B cell (primary cell): Measurements from ENCODE around the gene ARRB2. TPM values are rescaled to one million over a fixed set of nuclear protein-coding genes. Genes with fewer than 3 reads are reported as not detected.

Experiments used
- ATAC-seq: fragments of 200-7000 bp; cut with Tn5 transposase; one replicate; pipeline ENCODE4 v1.10.0; 2021; ENCODE audit warnings: low read depth, mild to moderate bottlenecking, moderate number of reproducible peaks, moderate library complexity
- CTCF ChIA-PET: fragments of 350-600 bp; sonication (Branson Sonifier 250); formaldehyde crosslinking; loops from one replicate; lab custom pipeline; 2021; ENCODE audit warnings: antibody characterized with exemption, inconsistent platforms; lab: Charles Lee
- POLR2A ChIA-PET: fragments of 350-600 bp; sonication (Branson Sonifier 250); formaldehyde crosslinking; loops from one replicate; lab custom pipeline; 2021; ENCODE audit warnings: antibody characterized with exemption; lab: Charles Lee
- DNase-seq: peaks from one replicate; pipeline ENCODE4 v3.0.0; 2013
- H2AFZ ChIP-seq: 2 replicates; pipeline ENCODE4 v1.6.1; 2012; ENCODE audit warnings: mild to moderate bottlenecking, low read depth, low read length; ENCODE audit not compliant: insufficient read depth, poor library complexity, severe bottlenecking
- H3K27ac ChIP-seq, 2 donors: 1 replicate in 1 of 2; 2 replicates in 1 of 2; pipeline ENCODE4 v1.5.1; 2012 to 2013; ENCODE audit warnings: low read length in 2 of 2, mild to moderate bottlenecking in 2 of 2, moderate library complexity in 1 of 2
- H3K27me3 ChIP-seq, 4 experiments: fragments of 200-600 bp in 1 of 4; sonication (generic) in 1 of 4; replicated peaks in 1 of 4; 1 replicate in 2 of 4; 2 replicates in 2 of 4; pipeline versions ENCODE4 v1.6.1 to v1.7.0; 2013 to 2016; ENCODE audit warnings: low read length in 3 of 4, mild to moderate bottlenecking in 2 of 4, mixed read lengths in 1 of 4, moderate library complexity in 1 of 4; ENCODE audit not compliant: insufficient read depth in 4 of 4, control insufficient read depth in 3 of 4; ENCODE audit errors: control extremely low read depth in 1 of 4
- H3K36me3 ChIP-seq, 2 experiments: replicated peaks in 1 of 2; 1 replicate in 1 of 2; 2 replicates in 1 of 2; pipeline versions ENCODE4 v1.6.1 to v1.7.1; 2013; ENCODE audit warnings: low read length in 1 of 2; ENCODE audit not compliant: insufficient read depth in 2 of 2, control insufficient read depth in 1 of 2; ENCODE audit errors: control extremely low read depth in 1 of 2, extremely low read depth in 1 of 2
- H3K4me1 ChIP-seq, 2 donors: fragments of 200-600 bp in 1 of 2; sonication (generic) in 1 of 2; 1 replicate in 1 of 2; 2 replicates in 1 of 2; pipeline versions ENCODE4 v1.5.1 to v1.6.1; 2013 to 2017; ENCODE audit warnings: low read length in 2 of 2; ENCODE audit not compliant: control insufficient read depth in 2 of 2, insufficient read depth in 2 of 2
- H3K4me2 ChIP-seq: replicated peaks from 2 replicates; pipeline ENCODE3; 2012; ENCODE audit warnings: mild to moderate bottlenecking, low read depth, low read length; ENCODE audit not compliant: poor library complexity, severe bottlenecking
- H3K4me3 ChIP-seq, 5 experiments: fragments of 200-600 bp in 1 of 5; sonication (generic) in 1 of 5; 1 replicate in 3 of 5; 2 replicates in 2 of 5; pipeline versions ENCODE4 v1.5.1 to v1.7.0; 2011 to 2016; ENCODE audit warnings: low read length in 4 of 5, mild to moderate bottlenecking in 4 of 5, low read depth in 2 of 5, control low read depth in 1 of 5, moderate library complexity in 1 of 5; ENCODE audit not compliant: insufficient read depth in 1 of 5; ENCODE audit errors: control extremely low read depth in 1 of 5, extremely low read depth in 1 of 5
- H3K79me2 ChIP-seq: fragments of 200-600 bp; sonication (generic); one replicate; pipeline ENCODE4 v1.6.0; 2016; ENCODE audit warnings: low read length; ENCODE audit not compliant: control insufficient read depth, insufficient read depth
- H3K9ac ChIP-seq: fragments of 200-600 bp; sonication (generic); 2 replicates; pipeline ENCODE4 v1.6.1; 2017; ENCODE audit warnings: mild to moderate bottlenecking, low read length, moderate library complexity
- H3K9me3 ChIP-seq, 3 donors: one replicate each; pipeline versions ENCODE4 v1.6.1 to v1.7.1; 2013; ENCODE audit warnings: low read length in 2 of 3; ENCODE audit not compliant: control insufficient read depth in 2 of 3, insufficient read depth in 1 of 3; ENCODE audit errors: control extremely low read depth in 1 of 3
- H4K20me1 ChIP-seq: 2 replicates; pipeline ENCODE4 v1.6.0; 2012; ENCODE audit warnings: mild to moderate bottlenecking, low read length; ENCODE audit not compliant: insufficient read depth, control insufficient read depth, poor library complexity, severe bottlenecking
- H3K27ac Mint-ChIP-seq: one replicate; pipeline ENCODE4 v1.8.0; 2021; ENCODE audit warnings: mixed read lengths
- H3K27me3 Mint-ChIP-seq: one replicate; pipeline ENCODE4 v1.8.0; 2021; ENCODE audit warnings: mixed read lengths
- H3K4me1 Mint-ChIP-seq: one replicate; pipeline ENCODE4 v1.8.0; 2021; ENCODE audit warnings: mixed read lengths
- H3K4me3 Mint-ChIP-seq: one replicate; pipeline ENCODE4 v1.8.0; 2021; ENCODE audit warnings: mixed read lengths
- H3K9me3 Mint-ChIP-seq: one replicate; pipeline ENCODE4 v1.8.0; 2022; ENCODE audit warnings: mixed read lengths; ENCODE audit not compliant: insufficient read depth
- EZH2 ChIP-seq: IDR thresholded peaks from 2 replicates; pipeline ENCODE4 v1.6.1; 2012; ENCODE audit warnings: borderline replicate concordance, low read depth, mild to moderate bottlenecking, moderate library complexity, low read length; ENCODE audit not compliant: insufficient read depth, poor library complexity, severe bottlenecking
- WGBS: methylation state at CpG from one replicate; pipeline ENCODE4 v1.1.5; 2013; ENCODE audit warnings: missing lambda C conversion rate; ENCODE audit not compliant: insufficient coverage; 5-methylcytosine and 5-hydroxymethylcytosine counted together
- intact Hi-C: fragments of 100-400 bp; cut with micrococcal nuclease; formaldehyde crosslinking; loops from one replicate; pipeline ENCODE4 v1.10.0; 2022
- polyA plus RNA-seq: library from polyadenylated mRNA; depleted of rRNA; stranded (reverse); fragments of >200 nt; gene quantifications from 2 replicates; pipeline ENCODE4 v1.2.3, GENCODE V29; 2012
- total RNA-seq, 2 donors: library from RNA; stranded (reverse); fragments of 120-200 nt in 1 of 2; gene quantifications; 1 replicate in 1 of 2; 2 replicates in 1 of 2; pipeline versions ENCODE4 v1.2.3 to v1.2.4, GENCODE V29; 2013 to 2022
- TF ChIP-seq, protein P1 (sequence below): fragments of 200-600 bp; IDR thresholded peaks from one replicate; pipeline ENCODE4 v1.8.0; 2022; ENCODE audit warnings: antibody characterized with exemption, mild to moderate bottlenecking

The ARRB2 gene
- total and polyA plus RNA-seq, 2 donors (not counting 1 experiment from before 2014, with no cell fraction given) = 111 to 164 TPM

DNA sequence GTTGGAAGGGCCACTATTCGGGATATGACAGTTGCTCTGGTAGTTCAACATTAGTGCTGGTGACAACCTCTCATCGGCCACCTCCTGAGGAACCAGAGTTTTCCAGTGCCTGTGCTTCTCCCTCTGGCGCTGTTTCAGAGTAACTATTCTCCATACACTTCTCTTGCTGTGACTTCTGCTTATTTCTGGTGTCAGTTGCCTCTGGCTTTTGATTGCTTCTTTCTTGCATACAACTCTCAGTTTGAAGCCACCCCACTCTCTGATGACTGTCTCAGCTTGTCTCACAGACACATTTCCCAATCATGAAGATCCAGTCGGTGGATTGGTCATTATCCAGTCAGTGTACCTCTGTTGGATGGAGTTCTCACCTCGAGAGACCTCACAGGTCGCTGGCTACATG lies 57.9 kb downstream of the ARRB2 start:
- H3K4me2 ChIP-seq = no peak overlapping the region
- H3K4me1 ChIP-seq = peaks cover 0 to 3% of the 10 kb centered on the region in 2 donors
- no peak for ATAC-seq
- intact Hi-C loops = no loop called here
- peaks cover 0 to 4% (median 0%) of the 10 kb centered on the region in 4 experiments for H3K27me3 ChIP-seq
- no peak for TF ChIP-seq EZH2
- TF ChIP-seq, protein P1, sequence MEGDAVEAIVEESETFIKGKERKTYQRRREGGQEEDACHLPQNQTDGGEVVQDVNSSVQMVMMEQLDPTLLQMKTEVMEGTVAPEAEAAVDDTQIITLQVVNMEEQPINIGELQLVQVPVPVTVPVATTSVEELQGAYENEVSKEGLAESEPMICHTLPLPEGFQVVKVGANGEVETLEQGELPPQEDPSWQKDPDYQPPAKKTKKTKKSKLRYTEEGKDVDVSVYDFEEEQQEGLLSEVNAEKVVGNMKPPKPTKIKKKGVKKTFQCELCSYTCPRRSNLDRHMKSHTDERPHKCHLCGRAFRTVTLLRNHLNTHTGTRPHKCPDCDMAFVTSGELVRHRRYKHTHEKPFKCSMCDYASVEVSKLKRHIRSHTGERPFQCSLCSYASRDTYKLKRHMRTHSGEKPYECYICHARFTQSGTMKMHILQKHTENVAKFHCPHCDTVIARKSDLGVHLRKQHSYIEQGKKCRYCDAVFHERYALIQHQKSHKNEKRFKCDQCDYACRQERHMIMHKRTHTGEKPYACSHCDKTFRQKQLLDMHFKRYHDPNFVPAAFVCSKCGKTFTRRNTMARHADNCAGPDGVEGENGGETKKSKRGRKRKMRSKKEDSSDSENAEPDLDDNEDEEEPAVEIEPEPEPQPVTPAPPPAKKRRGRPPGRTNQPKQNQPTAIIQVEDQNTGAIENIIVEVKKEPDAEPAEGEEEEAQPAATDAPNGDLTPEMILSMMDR = no peak
- DNase-seq = no peak
- H3K4me3 ChIP-seq = no peak overlapping the region
- POLR2A ChIA-PET = no interaction called here
- no peaks in the 10 kb centered on the region for H3K79me2 ChIP-seq
- H3K9me3 ChIP-seq = no peaks in the 10 kb centered on the region
- H3K36me3 ChIP-seq = no peaks in the 10 kb centered on the region
- no peak overlapping the region for H3K4me3 Mint-ChIP-seq
- WGBS = 93% methylated on average over 6 of the region's 6 CpGs
- peaks cover 6% of the 10 kb centered on the region for H3K27me3 Mint-ChIP-seq
- H3K4me1 Mint-ChIP-seq = peaks cover 4% of the 10 kb centered on the region
- H3K9ac ChIP-seq = no peak overlapping the region
- CTCF ChIA-PET = interaction anchor here (1.1 kb wide), 1 partner anchor 12 kb away, joined by 3 read pairs; no protein-coding TSS in a partner anchor
- H2AFZ ChIP-seq = no peak overlapping the region
- no peaks in the 10 kb centered on the region for H4K20me1 ChIP-seq
- H3K27ac Mint-ChIP-seq = no peak overlapping the region
- no peak overlapping the region for H3K27ac ChIP-seq
- no peaks in the 10 kb centered on the region for H3K9me3 Mint-ChIP-seq

DNA sequence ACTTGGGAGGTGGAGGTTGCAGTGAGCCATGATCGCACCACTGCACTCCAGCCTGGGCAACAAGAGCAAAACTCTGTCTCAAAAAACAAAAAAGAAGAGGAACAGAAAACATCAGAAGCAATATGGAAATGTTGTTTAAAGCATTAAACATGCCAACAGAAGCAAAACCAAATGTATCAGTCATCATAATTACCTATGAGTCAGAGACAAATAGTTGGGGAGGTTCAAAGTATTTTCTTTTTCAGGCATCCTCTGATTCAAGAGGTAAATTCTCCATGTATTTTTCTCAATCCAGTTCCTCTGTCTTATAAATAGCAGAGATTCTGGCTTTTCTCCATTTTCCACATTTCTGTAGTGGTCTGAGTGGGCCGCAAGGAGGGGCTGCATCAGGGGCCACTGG lies 59.2 kb downstream of the ARRB2 start:
- POLR2A ChIA-PET = interaction anchor here (1.2 kb wide), 1 partner anchor 9 kb away, joined by 5 read pairs; no protein-coding TSS in a partner anchor
- Histone ChIP-seq H3K79me2 (no peaks in the 10 kb centered on the region), H3K4me2 (no peak overlapping the region), H4K20me1 (no peaks in the 10 kb centered on the region), H3K4me3 (no peak overlapping the region), H3K9ac (no peak overlapping the region), H3K9me3 (no peaks in the 10 kb centered on the region), H2AFZ (no peak overlapping the region), H3K4me1 (peaks cover 4 to 6% of the 10 kb centered on the region in 2 donors), H3K27me3 (peaks cover 0 to 4% (median 0%) of the 10 kb centered on the region in 4 experiments), H3K27ac (no peak overlapping the region), H3K36me3 (no peaks in the 10 kb centered on the region)
- TF ChIP-seq EZH2 = no peak
- CTCF ChIA-PET = interaction anchor here (0.6 to 1.1 kb wide), 2 partner anchors 14 to 294 kb away, joined by 3 read pairs; no protein-coding TSS in a partner anchor
- H3K4me3 Mint-ChIP-seq = no peak overlapping the region
- DNase-seq (no peak), ATAC-seq (no peak)
- no peaks in the 10 kb centered on the region for H3K9me3 Mint-ChIP-seq
- WGBS = 100% methylated on average over 1 of the region's 2 CpGs
- intact Hi-C loops = no loop called here
- peaks cover 6% of the 10 kb centered on the region for H3K27me3 Mint-ChIP-seq
- H3K27ac Mint-ChIP-seq = no peak overlapping the region
- peaks cover 5% of the 10 kb centered on the region for H3K4me1 Mint-ChIP-seq

Other genes starting within 250 kb of the ARRB2 start
- 0.66 TPM in 1 of 2 replicates, not detected in the other for gene SPNS2, start 211.8 kb upstream of the ARRB2 start, total RNA-seq
- 0.17 and 0.48 TPM in 2 replicates for gene SPNS2, start 211.8 kb upstream of the ARRB2 start, polyA plus RNA-seq
- gene MYBBP1A, start 155.2 kb upstream of the ARRB2 start, total RNA-seq = 65.8 and 72.4 TPM in 2 replicates
- 72.6 and 74.4 TPM in 2 replicates for gene MYBBP1A, start 155.2 kb upstream of the ARRB2 start, polyA plus RNA-seq
- not detected in 2 replicates for gene GGT6, start 150.1 kb upstream of the ARRB2 start, total RNA-seq
- gene GGT6, start 150.1 kb upstream of the ARRB2 start, polyA plus RNA-seq = not detected in 2 replicates
- gene SMTNL2, start 126.1 kb upstream of the ARRB2 start, total RNA-seq = not detected in 2 replicates
- not detected in 2 replicates for gene SMTNL2, start 126.1 kb upstream of the ARRB2 start, polyA plus RNA-seq
- gene ALOX15, start 69.0 kb upstream of the ARRB2 start, total RNA-seq = not detected in 2 replicates
- 0.10 and 0.13 TPM in 2 replicates for gene ALOX15, start 69.0 kb upstream of the ARRB2 start, polyA plus RNA-seq
- 71.8 and 80.9 TPM in 2 replicates for gene PELP1, start 6.5 kb upstream of the ARRB2 start, total RNA-seq
- 34.9 and 46.1 TPM in 2 replicates for gene PELP1, start 6.5 kb upstream of the ARRB2 start, polyA plus RNA-seq
- 25.5 and 30.7 TPM in 2 replicates for gene MED11, start 20.8 kb downstream of the ARRB2 start, total RNA-seq
- 25.3 and 49.1 TPM in 2 replicates for gene MED11, start 20.8 kb downstream of the ARRB2 start, polyA plus RNA-seq
- 2.1 and 2.5 TPM in 2 replicates for gene ZMYND15, start 29.2 kb downstream of the ARRB2 start, total RNA-seq
- 0.72 and 0.82 TPM in 2 replicates for gene ZMYND15, start 29.2 kb downstream of the ARRB2 start, polyA plus RNA-seq
- gene CXCL16, start 29.3 kb downstream of the ARRB2 start, total RNA-seq = 19.3 and 22.0 TPM in 2 replicates
- gene CXCL16, start 29.3 kb downstream of the ARRB2 start, polyA plus RNA-seq = 10.9 and 13.8 TPM in 2 replicates
- gene TM4SF5, start 61.3 kb downstream of the ARRB2 start, total RNA-seq = not detected in 2 replicates
- not detected in 2 replicates for gene TM4SF5, start 61.3 kb downstream of the ARRB2 start, polyA plus RNA-seq
- gene VMO1, start 75.7 kb downstream of the ARRB2 start, total RNA-seq = not detected in 2 replicates
- 0.57 TPM in 1 of 2 replicates, not detected in the other for gene VMO1, start 75.7 kb downstream of the ARRB2 start, polyA plus RNA-seq
- gene GLTPD2, start 78.3 kb downstream of the ARRB2 start, total RNA-seq = not detected in 2 replicates
- not detected in 2 replicates for gene GLTPD2, start 78.3 kb downstream of the ARRB2 start, polyA plus RNA-seq
- gene PSMB6, start 85.5 kb downstream of the ARRB2 start, total RNA-seq = 55.7 and 56.0 TPM in 2 replicates
- gene PSMB6, start 85.5 kb downstream of the ARRB2 start, polyA plus RNA-seq = 65.2 and 73.2 TPM in 2 replicates
- 69.2 and 72.1 TPM in 2 replicates for gene PLD2, start 96.5 kb downstream of the ARRB2 start, total RNA-seq
- 53.1 and 54.5 TPM in 2 replicates for gene PLD2, start 96.5 kb downstream of the ARRB2 start, polyA plus RNA-seq
- gene MINK1, start 122.7 kb downstream of the ARRB2 start, total RNA-seq = 108 and 109 TPM in 2 replicates
- 160 and 190 TPM in 2 replicates for gene MINK1, start 122.7 kb downstream of the ARRB2 start, polyA plus RNA-seq
- gene C17orf107, start 188.9 kb downstream of the ARRB2 start, total RNA-seq = 2.5 and 3.9 TPM in 2 replicates
- gene C17orf107, start 188.9 kb downstream of the ARRB2 start, polyA plus RNA-seq = 4.6 and 9.4 TPM in 2 replicates
- 0.99 and 1.0 TPM in 2 replicates for gene CHRNE, start 192.5 kb downstream of the ARRB2 start, total RNA-seq
- 3.0 and 4.7 TPM in 2 replicates for gene CHRNE, start 192.5 kb downstream of the ARRB2 start, polyA plus RNA-seq
- not detected in 2 replicates for gene GP1BA, start 221.6 kb downstream of the ARRB2 start, total RNA-seq
- gene GP1BA, start 221.6 kb downstream of the ARRB2 start, polyA plus RNA-seq = 0.06 and 0.07 TPM in 2 replicates
- 32.3 and 42.7 TPM in 2 replicates for gene SLC25A11, start 229.4 kb downstream of the ARRB2 start, total RNA-seq
- gene SLC25A11, start 229.4 kb downstream of the ARRB2 start, polyA plus RNA-seq = 26.1 and 44.4 TPM in 2 replicates
- 131 and 143 TPM in 2 replicates for gene RNF167, start 229.6 kb downstream of the ARRB2 start, total RNA-seq
- 114 and 186 TPM in 2 replicates for gene RNF167, start 229.6 kb downstream of the ARRB2 start, polyA plus RNA-seq
- gene PFN1, start 237.9 kb downstream of the ARRB2 start, total RNA-seq = 307 and 330 TPM in 2 replicates
- 609 and 618 TPM in 2 replicates for gene PFN1, start 237.9 kb downstream of the ARRB2 start, polyA plus RNA-seq
- 32.5 and 34.8 TPM in 2 replicates for gene ENO3, start 240.5 kb downstream of the ARRB2 start, total RNA-seq
- gene ENO3, start 240.5 kb downstream of the ARRB2 start, polyA plus RNA-seq = 35.4 and 50.1 TPM in 2 replicates